Measurements from ENCODE around the gene SIT1.
"Not testable (repeated sequence)": the region's sequence is repeated elsewhere in the genome, so short reads cannot be mapped to it uniquely, and the experiment has no call there.

GRCh38 chr9:35645736-35646135 is 5.0 kb downstream of the SIT1 start:
- not testable (repeated sequence) for TF ChIP-seq ZNF404 (tag by site-specific recombination; IDR thresholded peaks at IDR 0.05); ZNF175 (tag by site-specific recombination; IDR thresholded peaks at IDR 0.05); CTCF (tag by site-specific recombination; IDR thresholded peaks at IDR 0.05); ZNF830 (tag by site-specific recombination; IDR thresholded peaks at IDR 0.05; ENCODE audit: low read depth)
